Heart left ventricle (tissue), 13 donors: ENCODE measurements around the gene BTAF1.

Source experiments
- POLR2A ChIP-seq, 2 donors: fragments of 450-650 bp; IDR thresholded peaks; one replicate each; pipeline ENCODE4 v1.6.1; 2017; ENCODE audit warnings: antibody characterized with exemption in 2 of 2, mild to moderate bottlenecking in 2 of 2, moderate library complexity in 2 of 2
- TF ChIP-seq, protein P1 (sequence below), 12 donors: fragments of 200-600 bp; sonication (generic) in 4 of 12; IDR thresholded peaks; one replicate each; pipeline versions ENCODE4 v1.5.0 to v1.8.0; 2018 to 2022; ENCODE audit warnings: antibody characterized with exemption in 12 of 12, mild to moderate bottlenecking in 5 of 12
- donor health status: ischemic (EF 13 %, LVEDD 7.1; RV severe dilation, severe dysfunction).
- donor health status: DM: no; HTN: yes; CAD: no.
- donor health status: DM: no; HTN: no; CAD: no.
- donor health status: ischemic (EF 25% LVEDD 6.9; RV normal size, moderate dysfunction).
- donor health status: ischemic (EF 25% LVEDD 5.7; RV mildly dilated, moderate dysfunction).
- donor health status: ischemic (EF 35%, LVEDD 5.7; RV mildly dilated, moderate dysfunction).
- donor health status: nonischemic (EF 11% LVEDD 7.7; RV severe dilation, severe dysfunction).
- donor health status: DM: yes; HTN: yes; CAD: no.
- donor health status: PGD.
- donor health status: ischemic (EF 29% LVEDD 5.4; RV normal size, mild dysfunction).
- donor health status: nonischemic (EF 23%, LVEDD 6.1; RV moderate dilation, normal function).

DNA sequence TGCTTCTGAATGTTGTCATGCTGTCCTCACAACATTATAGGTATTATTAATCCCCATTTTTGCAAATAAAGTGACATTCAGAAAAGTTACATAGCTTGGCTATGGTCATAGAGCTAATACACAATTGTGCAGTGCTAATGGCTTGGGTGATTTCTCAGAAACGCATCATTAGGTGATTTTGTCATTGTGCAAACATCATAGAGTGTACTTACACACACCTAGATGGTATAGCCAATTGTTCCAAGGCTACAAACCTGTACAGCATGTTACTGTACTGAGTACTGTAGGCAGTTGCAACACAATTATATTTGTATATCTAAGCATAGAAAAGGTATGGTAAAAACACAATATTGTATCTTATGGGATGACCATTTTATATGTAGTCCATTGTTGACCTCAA lies 91.0 kb downstream of the BTAF1 start:
- TF ChIP-seq, protein P1, sequence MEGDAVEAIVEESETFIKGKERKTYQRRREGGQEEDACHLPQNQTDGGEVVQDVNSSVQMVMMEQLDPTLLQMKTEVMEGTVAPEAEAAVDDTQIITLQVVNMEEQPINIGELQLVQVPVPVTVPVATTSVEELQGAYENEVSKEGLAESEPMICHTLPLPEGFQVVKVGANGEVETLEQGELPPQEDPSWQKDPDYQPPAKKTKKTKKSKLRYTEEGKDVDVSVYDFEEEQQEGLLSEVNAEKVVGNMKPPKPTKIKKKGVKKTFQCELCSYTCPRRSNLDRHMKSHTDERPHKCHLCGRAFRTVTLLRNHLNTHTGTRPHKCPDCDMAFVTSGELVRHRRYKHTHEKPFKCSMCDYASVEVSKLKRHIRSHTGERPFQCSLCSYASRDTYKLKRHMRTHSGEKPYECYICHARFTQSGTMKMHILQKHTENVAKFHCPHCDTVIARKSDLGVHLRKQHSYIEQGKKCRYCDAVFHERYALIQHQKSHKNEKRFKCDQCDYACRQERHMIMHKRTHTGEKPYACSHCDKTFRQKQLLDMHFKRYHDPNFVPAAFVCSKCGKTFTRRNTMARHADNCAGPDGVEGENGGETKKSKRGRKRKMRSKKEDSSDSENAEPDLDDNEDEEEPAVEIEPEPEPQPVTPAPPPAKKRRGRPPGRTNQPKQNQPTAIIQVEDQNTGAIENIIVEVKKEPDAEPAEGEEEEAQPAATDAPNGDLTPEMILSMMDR (IDR thresholded peaks at IDR 0.05) = no peak
- TF ChIP-seq POLR2A (IDR thresholded peaks at IDR 0.05) = no peak
